ENCODE data around the gene SPTBN1. TPM values are rescaled to one million over a fixed set of nuclear protein-coding genes. Genes with fewer than 3 reads are reported as not detected.

Gene SPTBN1
- total and polyA plus RNA-seq, 2 of the 13 experiments (the other 11 are each of a cell fraction or from before 2014, with no cell fraction given): 123 to 299 TPM

DNA sequence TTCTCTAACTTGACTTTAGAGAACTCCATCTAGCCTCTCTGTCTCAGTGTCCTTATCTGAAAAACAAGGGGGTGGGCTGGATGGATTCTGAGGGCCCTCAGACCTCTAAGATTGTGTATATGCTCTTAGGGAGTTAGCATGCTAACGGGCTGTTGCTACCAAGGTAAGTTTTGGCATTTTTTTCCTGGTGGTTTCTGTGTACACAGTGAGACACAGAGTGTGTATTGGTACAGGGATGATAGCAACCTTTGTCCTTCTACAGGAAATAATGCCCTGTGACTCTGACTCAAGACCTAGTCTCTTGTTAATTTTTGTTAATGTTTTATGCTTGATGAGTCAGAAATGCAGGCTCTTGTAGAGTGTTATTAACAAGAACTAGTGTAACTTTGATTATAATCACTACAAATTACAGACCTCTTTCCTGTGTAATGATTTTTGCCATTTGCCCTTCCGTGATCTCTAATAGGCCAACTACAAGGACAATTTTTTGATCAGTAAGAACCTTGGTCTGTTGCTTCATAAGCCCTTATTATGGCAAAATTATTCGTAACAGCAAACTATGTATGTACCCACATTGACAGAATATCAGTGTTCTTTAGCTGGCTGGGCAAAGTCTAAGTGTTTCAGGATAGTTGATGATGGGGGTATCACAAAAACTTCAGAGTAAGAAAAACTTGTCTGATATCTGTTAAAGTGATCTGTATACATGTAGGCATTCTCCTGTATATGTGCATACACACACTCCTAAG, 89.7 kb downstream of the SPTBN1 start (continued):
- TF ChIP-seq, protein P1, sequence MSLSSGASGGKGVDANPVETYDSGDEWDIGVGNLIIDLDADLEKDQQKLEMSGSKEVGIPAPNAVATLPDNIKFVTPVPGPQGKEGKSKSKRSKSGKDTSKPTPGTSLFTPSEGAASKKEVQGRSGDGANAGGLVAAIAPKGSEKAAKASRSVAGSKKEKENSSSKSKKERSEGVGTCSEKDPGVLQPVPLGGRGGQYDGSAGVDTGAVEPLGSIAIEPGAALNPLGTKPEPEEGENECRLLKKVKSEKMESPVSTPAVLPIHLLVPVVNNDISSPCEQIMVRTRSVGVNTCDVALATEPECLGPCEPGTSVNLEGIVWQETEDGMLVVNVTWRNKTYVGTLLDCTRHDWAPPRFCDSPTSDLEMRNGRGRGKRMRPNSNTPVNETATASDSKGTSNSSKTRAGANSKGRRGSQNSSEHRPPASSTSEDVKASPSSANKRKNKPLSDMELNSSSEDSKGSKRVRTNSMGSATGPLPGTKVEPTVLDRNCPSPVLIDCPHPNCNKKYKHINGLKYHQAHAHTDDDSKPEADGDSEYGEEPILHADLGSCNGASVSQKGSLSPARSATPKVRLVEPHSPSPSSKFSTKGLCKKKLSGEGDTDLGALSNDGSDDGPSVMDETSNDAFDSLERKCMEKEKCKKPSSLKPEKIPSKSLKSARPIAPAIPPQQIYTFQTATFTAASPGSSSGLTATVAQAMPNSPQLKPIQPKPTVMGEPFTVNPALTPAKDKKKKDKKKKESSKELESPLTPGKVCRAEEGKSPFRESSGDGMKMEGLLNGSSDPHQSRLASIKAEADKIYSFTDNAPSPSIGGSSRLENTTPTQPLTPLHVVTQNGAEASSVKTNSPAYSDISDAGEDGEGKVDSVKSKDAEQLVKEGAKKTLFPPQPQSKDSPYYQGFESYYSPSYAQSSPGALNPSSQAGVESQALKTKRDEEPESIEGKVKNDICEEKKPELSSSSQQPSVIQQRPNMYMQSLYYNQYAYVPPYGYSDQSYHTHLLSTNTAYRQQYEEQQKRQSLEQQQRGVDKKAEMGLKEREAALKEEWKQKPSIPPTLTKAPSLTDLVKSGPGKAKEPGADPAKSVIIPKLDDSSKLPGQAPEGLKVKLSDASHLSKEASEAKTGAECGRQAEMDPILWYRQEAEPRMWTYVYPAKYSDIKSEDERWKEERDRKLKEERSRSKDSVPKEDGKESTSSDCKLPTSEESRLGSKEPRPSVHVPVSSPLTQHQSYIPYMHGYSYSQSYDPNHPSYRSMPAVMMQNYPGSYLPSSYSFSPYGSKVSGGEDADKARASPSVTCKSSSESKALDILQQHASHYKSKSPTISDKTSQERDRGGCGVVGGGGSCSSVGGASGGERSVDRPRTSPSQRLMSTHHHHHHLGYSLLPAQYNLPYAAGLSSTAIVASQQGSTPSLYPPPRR (CRISPR knock-in tag; IDR thresholded peaks at IDR 0.05; ENCODE audit: borderline replicate concordance): no peak
- TF ChIP-seq MIER2 (CRISPR knock-in tag; IDR thresholded peaks at IDR 0.05) (0 out of 2 replicates have a peak, but pooled peaks have one; percentile 40), FOXK2 (IDR thresholded peaks at IDR 0.05) (peak; percentile 60), TBP (CRISPR knock-in tag; IDR thresholded peaks at IDR 0.05) (no peak), CEBPG (CRISPR knock-in tag; IDR thresholded peaks at IDR 0.05) (peak; percentile 73), ZBTB7A (CRISPR knock-in tag; IDR thresholded peaks at IDR 0.05) (no peak), AKAP8 (CRISPR knock-in tag; IDR thresholded peaks at IDR 0.05) (peak; percentile 56; the same call in 1 of the 2 replicates), SP1 (IDR thresholded peaks at IDR 0.05) (no peak), SP1 (CRISPR knock-in tag; IDR thresholded peaks at IDR 0.05) (no peak), MTA3 (CRISPR knock-in tag; IDR thresholded peaks at IDR 0.05) (no peak), THYN1 (CRISPR knock-in tag; IDR thresholded peaks at IDR 0.05; ENCODE audit: borderline replicate concordance, low read depth) (no peak)
- TF ChIP-seq, protein P2, sequence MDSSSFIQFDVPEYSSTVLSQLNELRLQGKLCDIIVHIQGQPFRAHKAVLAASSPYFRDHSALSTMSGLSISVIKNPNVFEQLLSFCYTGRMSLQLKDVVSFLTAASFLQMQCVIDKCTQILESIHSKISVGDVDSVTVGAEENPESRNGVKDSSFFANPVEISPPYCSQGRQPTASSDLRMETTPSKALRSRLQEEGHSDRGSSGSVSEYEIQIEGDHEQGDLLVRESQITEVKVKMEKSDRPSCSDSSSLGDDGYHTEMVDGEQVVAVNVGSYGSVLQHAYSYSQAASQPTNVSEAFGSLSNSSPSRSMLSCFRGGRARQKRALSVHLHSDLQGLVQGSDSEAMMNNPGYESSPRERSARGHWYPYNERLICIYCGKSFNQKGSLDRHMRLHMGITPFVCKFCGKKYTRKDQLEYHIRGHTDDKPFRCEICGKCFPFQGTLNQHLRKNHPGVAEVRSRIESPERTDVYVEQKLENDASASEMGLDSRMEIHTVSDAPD (CRISPR knock-in tag; IDR thresholded peaks at IDR 0.05): peak; percentile 96; the same call in 1 of the 2 replicates
- TF ChIP-seq, protein P3, sequence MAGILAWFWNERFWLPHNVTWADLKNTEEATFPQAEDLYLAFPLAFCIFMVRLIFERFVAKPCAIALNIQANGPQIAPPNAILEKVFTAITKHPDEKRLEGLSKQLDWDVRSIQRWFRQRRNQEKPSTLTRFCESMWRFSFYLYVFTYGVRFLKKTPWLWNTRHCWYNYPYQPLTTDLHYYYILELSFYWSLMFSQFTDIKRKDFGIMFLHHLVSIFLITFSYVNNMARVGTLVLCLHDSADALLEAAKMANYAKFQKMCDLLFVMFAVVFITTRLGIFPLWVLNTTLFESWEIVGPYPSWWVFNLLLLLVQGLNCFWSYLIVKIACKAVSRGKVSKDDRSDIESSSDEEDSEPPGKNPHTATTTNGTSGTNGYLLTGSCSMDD (CRISPR knock-in tag; IDR thresholded peaks at IDR 0.05): no peak
- TF ChIP-seq, protein P4, sequence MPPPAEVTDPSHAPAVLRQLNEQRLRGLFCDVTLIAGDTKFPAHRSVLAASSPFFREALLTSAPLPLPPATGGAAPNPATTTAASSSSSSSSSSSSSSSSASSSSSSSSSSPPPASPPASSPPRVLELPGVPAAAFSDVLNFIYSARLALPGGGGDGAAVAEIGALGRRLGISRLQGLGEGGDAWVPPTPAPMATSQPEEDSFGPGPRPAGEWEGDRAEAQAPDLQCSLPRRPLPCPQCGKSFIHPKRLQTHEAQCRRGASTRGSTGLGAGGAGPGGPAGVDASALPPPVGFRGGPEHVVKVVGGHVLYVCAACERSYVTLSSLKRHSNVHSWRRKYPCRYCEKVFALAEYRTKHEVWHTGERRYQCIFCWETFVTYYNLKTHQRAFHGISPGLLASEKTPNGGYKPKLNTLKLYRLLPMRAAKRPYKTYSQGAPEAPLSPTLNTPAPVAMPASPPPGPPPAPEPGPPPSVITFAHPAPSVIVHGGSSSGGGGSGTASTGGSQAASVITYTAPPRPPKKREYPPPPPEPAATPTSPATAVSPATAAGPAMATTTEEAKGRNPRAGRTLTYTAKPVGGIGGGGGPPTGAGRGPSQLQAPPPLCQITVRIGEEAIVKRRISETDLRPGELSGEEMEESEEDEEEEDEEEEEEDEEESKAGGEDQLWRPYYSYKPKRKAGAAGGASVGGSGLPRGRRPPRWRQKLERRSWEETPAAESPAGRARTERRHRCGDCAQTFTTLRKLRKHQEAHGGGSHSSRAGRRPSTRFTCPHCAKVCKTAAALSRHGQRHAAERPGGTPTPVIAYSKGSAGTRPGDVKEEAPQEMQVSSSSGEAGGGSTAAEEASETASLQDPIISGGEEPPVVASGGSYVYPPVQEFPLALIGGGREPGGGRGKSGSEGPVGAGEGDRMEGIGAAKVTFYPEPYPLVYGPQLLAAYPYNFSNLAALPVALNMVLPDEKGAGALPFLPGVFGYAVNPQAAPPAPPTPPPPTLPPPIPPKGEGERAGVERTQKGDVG (CRISPR knock-in tag; IDR thresholded peaks at IDR 0.05; ENCODE audit: borderline replicate concordance): no peak
- TF ChIP-seq, protein P5, sequence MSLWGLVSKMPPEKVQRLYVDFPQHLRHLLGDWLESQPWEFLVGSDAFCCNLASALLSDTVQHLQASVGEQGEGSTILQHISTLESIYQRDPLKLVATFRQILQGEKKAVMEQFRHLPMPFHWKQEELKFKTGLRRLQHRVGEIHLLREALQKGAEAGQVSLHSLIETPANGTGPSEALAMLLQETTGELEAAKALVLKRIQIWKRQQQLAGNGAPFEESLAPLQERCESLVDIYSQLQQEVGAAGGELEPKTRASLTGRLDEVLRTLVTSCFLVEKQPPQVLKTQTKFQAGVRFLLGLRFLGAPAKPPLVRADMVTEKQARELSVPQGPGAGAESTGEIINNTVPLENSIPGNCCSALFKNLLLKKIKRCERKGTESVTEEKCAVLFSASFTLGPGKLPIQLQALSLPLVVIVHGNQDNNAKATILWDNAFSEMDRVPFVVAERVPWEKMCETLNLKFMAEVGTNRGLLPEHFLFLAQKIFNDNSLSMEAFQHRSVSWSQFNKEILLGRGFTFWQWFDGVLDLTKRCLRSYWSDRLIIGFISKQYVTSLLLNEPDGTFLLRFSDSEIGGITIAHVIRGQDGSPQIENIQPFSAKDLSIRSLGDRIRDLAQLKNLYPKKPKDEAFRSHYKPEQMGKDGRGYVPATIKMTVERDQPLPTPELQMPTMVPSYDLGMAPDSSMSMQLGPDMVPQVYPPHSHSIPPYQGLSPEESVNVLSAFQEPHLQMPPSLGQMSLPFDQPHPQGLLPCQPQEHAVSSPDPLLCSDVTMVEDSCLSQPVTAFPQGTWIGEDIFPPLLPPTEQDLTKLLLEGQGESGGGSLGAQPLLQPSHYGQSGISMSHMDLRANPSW (CRISPR knock-in tag; IDR thresholded peaks at IDR 0.05; ENCODE audit: borderline replicate concordance): no peak
- TF ChIP-seq, protein P6, sequence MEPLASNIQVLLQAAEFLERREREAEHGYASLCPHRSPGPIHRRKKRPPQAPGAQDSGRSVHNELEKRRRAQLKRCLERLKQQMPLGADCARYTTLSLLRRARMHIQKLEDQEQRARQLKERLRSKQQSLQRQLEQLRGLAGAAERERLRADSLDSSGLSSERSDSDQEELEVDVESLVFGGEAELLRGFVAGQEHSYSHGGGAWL (CRISPR knock-in tag; IDR thresholded peaks at IDR 0.05): no peak
